GM12801 (cell line): ENCODE measurements around the gene ARID3B.

Experiments
- TF ChIP-seq, protein P1 (sequence below): IDR thresholded peaks from one replicate; pipeline ENCODE4 v1.5.1; 2011; ENCODE audit warnings: control low read depth; ENCODE audit not compliant: insufficient read length; ENCODE audit errors: extremely low read depth

Gene ARID3B

DNA sequence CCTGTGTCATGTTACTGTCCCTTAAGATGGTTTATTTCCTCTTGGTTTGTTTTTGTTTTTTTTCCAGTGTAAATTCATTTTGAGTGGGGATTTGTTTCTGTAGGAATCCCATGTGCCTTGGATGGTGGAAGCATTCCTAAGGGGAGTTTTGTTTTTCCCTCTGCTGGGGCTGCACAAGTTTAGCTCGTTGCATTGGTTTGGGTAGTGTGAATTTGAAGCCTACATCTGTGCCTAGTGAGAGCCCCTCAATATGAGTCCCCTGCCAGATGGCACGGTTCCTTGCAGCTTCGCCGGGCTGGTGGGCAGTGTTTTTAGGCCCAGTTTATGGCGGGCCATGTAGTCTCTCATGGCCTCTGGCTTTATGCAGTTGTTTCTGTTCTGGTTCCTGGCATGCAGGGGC is 17.7 kb downstream of the ARID3B start:
- TF ChIP-seq, protein P1, sequence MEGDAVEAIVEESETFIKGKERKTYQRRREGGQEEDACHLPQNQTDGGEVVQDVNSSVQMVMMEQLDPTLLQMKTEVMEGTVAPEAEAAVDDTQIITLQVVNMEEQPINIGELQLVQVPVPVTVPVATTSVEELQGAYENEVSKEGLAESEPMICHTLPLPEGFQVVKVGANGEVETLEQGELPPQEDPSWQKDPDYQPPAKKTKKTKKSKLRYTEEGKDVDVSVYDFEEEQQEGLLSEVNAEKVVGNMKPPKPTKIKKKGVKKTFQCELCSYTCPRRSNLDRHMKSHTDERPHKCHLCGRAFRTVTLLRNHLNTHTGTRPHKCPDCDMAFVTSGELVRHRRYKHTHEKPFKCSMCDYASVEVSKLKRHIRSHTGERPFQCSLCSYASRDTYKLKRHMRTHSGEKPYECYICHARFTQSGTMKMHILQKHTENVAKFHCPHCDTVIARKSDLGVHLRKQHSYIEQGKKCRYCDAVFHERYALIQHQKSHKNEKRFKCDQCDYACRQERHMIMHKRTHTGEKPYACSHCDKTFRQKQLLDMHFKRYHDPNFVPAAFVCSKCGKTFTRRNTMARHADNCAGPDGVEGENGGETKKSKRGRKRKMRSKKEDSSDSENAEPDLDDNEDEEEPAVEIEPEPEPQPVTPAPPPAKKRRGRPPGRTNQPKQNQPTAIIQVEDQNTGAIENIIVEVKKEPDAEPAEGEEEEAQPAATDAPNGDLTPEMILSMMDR = no peak

DNA sequence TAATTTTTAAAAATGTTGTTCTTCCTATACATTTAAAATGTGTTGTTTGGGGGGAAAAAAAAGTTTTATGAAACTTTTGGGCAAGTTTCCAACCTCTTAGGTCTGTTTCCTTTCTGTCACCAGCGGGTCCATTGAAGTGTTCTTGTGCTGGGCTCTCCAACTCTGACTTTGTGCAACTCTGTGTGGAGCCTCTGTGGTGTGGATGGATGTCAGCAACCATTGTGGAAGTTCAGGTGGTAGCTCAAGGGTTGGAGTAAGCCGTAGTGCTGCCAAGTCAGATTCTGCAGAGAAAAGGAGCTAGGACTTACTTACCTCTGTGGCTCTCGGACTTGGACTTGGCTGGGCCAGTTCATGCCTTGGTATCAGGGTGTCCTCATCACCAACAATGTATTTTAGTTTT is 22.4 kb downstream of the ARID3B start:
- TF ChIP-seq, protein P1 = no peak

DNA sequence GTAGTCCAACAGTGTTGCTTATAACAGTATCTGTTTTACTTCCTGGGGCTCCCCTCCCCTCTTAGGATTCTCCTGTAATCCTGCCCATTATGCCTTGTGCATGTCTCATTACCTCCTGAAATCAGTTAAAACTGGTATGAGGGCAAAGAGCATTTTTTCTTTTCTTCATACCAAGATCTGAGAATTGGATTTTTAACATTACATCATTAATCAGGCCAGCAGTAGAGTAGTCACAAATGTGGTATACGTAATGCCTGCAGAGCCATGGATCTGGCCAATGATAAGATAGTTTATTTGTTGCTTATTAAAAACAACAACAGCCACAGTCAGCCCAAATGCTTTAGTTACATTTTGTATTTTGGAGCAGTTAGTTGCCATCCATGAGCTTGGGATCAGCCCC is 23.2 kb downstream of the ARID3B start:
- TF ChIP-seq, protein P1 = no peak

DNA sequence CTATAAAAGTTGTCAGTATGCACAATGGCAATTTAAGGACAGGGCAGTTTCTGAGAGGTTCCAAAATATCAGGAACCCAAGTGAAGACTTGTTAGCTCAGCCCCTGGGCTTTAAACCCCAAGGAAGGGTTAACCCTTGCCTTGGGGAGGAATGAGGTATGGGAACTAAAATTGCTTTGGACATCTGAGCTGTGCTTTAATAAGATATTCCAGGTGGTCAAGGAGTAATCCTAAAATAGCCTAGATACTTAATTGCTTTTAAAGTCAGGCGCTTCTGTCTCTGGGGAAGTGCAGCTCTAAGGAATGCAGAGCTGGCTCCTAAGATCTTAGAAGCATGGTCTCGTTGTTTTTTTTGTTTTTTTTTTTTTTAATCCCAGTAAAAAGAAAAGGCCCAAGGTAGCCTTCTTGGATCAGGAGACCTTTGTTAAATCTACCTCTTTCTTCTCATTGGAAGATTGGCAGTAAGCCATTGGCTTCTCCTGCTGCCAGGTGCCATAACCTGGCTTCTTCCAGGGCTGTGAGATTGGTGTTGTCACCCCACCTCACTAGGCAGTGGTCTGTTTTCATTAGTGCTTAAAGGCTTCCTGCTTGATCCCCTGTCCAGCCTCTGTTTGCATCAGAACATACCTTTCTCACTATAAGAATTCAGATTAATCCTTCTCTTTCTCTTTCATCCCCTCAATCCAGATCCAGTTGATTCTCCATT is 24.5 kb downstream of the ARID3B start:
- TF ChIP-seq, protein P1 = no peak

DNA sequence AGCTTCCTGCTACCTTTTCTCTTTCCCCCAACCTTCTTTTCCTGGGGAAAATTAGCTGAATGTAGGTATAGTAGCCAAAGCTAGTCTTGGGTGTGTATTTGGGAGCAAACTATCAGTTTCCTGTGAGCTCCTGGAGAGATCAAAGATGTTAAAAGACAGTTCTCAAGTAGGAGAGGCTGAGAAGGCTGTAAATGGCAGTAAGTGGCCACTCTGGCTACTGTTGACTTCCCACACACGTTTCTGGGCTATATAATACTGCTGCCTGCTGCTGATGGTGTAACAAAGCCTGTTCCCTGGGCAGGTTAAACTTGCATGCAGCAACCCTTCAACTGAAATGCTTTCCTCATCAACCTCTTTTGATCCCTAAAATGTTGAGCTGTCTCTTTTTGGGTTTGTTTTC is 27.6 kb downstream of the ARID3B start:
- TF ChIP-seq, protein P1 = no peak

DNA sequence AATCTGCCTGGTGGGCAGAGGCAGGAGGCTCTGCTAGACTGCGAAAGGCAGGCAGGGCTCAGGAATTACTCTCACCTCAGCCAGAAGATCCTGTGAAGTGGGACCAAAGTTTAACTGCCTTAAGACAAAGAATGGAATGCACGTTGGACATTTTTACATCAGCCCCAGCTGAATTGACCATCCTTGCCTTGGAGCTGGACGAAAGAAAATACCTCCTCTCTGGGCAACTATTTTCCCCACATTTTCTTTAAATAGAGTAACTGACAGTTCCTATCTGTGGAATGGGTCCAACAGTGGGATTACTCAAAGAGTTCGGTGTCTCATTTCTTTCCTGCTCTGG is 28.7 kb downstream of the ARID3B start:
- TF ChIP-seq, protein P1 = no peak

DNA sequence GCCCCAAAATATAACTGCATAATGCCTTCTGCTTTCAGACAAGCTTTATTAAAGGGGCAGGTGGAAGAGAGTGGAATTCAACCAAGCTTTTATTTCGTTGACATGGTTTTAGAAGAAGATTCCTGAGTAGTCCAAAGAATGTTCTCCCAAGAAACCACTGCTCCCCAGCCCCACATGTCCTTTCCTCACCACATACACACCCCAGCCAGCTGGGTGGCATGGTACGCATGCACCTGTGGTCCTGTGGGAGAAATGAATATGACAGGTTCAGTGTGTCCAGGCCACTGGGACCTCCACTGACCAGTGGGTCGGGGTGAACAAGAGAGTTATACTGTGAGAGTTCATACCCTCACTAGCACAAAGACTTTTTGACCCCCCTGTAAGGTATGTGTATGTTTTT is 30.2 kb downstream of the ARID3B start:
- TF ChIP-seq, protein P1 = no peak
